ENCODE data around the gene MSH5. TPM values are rescaled to one million over a fixed set of nuclear protein-coding genes. Genes with fewer than 3 reads are reported as not detected.

MSH5 gene
- total and polyA plus RNA-seq, 2 of the 13 experiments (the other 11 are each of a cell fraction or from before 2014, with no cell fraction given) = 10.2 to 38.7 TPM

DNA sequence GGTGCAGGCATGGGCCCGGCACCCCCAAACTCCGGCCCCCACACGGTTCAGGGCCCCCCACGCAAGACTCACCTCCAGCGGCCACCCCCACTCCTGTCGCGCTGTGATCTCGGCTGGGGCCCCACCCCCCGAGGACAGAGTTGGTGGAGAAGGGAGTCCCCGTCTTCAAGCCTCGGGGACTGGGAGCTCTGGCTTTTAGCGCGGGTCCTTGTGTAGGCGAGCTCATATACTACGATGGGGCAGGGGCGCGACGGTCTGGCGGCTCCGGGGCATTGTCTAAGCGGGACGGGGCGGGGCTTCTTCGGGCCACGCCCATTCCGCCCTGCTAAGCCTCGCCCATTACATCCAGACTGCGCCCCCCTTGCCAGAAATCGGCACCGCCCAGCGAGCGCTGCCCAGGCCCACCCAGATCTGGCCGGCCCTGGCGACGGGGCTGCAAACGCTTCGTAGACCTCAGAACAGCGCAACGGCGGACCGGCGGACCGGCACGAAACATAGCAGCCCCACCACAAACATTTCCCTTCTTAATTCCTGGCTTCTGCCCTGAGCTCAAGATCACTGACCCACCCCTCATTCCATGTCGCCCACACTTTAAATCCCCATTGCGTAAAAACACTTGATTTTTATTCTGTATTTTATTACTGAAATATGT, 9.7 kb upstream of the MSH5 start (continued):
- TF ChIP-seq, protein P1, sequence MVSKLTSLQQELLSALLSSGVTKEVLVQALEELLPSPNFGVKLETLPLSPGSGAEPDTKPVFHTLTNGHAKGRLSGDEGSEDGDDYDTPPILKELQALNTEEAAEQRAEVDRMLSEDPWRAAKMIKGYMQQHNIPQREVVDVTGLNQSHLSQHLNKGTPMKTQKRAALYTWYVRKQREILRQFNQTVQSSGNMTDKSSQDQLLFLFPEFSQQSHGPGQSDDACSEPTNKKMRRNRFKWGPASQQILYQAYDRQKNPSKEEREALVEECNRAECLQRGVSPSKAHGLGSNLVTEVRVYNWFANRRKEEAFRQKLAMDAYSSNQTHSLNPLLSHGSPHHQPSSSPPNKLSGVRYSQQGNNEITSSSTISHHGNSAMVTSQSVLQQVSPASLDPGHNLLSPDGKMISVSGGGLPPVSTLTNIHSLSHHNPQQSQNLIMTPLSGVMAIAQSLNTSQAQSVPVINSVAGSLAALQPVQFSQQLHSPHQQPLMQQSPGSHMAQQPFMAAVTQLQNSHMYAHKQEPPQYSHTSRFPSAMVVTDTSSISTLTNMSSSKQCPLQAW (CRISPR knock-in tag; IDR thresholded peaks at IDR 0.05) = peak; percentile 86
- TF ChIP-seq THAP8 (CRISPR knock-in tag; IDR thresholded peaks at IDR 0.05; ENCODE audit: borderline replicate concordance) (no peak), BATF2 (CRISPR knock-in tag; IDR thresholded peaks at IDR 0.05) (peak; percentile 79), BRD4 (CRISPR knock-in tag; IDR thresholded peaks at IDR 0.05) (no peak; the same call in 1 of the 2 replicates), ZSCAN5A (CRISPR knock-in tag; IDR thresholded peaks at IDR 0.05; ENCODE audit: borderline replicate concordance) (peak; percentile 79; the same call in 1 of the 2 replicates), GZF1 (CRISPR knock-in tag; IDR thresholded peaks at IDR 0.05) (0 out of 2 replicates have a peak, but pooled peaks have one; percentile 41), ZBTB7A (CRISPR knock-in tag; IDR thresholded peaks at IDR 0.05) (peak; percentile 60; the same call in 1 of the 2 replicates), ZNF33A (CRISPR knock-in tag; IDR thresholded peaks at IDR 0.05; ENCODE audit: borderline replicate concordance) (peak; percentile 98), ZFP36L2 (CRISPR knock-in tag; IDR thresholded peaks at IDR 0.05) (0 out of 2 replicates have a peak, but pooled peaks have one; percentile 38), MEF2D (CRISPR knock-in tag; IDR thresholded peaks at IDR 0.05) (peak; percentile 66; the same call in 1 of the 2 replicates), MIER2 (CRISPR knock-in tag; IDR thresholded peaks at IDR 0.05) (no peak), REL (CRISPR knock-in tag; conservative IDR thresholded peaks at IDR 0.05) (0 out of 2 replicates have a peak, but pooled peaks have one; percentile 43), PAX8 (CRISPR knock-in tag; IDR thresholded peaks at IDR 0.05; ENCODE audit: borderline replicate concordance) (0 out of 2 replicates have a peak, but pooled peaks have one; percentile 58), PAWR (CRISPR knock-in tag; IDR thresholded peaks at IDR 0.05; ENCODE audit: borderline replicate concordance) (no peak; the same call in 1 of the 2 replicates), KDM3A (CRISPR knock-in tag; IDR thresholded peaks at IDR 0.05; ENCODE audit: low read depth) (no peak), SIX1 (CRISPR knock-in tag; IDR thresholded peaks at IDR 0.05; ENCODE audit: borderline replicate concordance) (no peak), ZNF333 (CRISPR knock-in tag; IDR thresholded peaks at IDR 0.05; ENCODE audit: borderline replicate concordance) (peak; percentile 56; the same call in 1 of the 2 replicates)
- TF ChIP-seq, protein P2, sequence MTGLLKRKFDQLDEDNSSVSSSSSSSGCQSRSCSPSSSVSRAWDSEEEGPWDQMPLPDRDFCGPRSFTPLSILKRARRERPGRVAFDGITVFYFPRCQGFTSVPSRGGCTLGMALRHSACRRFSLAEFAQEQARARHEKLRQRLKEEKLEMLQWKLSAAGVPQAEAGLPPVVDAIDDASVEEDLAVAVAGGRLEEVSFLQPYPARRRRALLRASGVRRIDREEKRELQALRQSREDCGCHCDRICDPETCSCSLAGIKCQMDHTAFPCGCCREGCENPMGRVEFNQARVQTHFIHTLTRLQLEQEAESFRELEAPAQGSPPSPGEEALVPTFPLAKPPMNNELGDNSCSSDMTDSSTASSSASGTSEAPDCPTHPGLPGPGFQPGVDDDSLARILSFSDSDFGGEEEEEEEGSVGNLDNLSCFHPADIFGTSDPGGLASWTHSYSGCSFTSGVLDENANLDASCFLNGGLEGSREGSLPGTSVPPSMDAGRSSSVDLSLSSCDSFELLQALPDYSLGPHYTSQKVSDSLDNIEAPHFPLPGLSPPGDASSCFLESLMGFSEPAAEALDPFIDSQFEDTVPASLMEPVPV (CRISPR knock-in tag; IDR thresholded peaks at IDR 0.05) = peak; percentile 91; the same call in 1 of the 2 replicates
- TF ChIP-seq, protein P3, sequence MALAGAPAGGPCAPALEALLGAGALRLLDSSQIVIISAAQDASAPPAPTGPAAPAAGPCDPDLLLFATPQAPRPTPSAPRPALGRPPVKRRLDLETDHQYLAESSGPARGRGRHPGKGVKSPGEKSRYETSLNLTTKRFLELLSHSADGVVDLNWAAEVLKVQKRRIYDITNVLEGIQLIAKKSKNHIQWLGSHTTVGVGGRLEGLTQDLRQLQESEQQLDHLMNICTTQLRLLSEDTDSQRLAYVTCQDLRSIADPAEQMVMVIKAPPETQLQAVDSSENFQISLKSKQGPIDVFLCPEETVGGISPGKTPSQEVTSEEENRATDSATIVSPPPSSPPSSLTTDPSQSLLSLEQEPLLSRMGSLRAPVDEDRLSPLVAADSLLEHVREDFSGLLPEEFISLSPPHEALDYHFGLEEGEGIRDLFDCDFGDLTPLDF (CRISPR knock-in tag; IDR thresholded peaks at IDR 0.05) = no peak; the same call in 1 of the 2 replicates
- TF ChIP-seq, protein P4, sequence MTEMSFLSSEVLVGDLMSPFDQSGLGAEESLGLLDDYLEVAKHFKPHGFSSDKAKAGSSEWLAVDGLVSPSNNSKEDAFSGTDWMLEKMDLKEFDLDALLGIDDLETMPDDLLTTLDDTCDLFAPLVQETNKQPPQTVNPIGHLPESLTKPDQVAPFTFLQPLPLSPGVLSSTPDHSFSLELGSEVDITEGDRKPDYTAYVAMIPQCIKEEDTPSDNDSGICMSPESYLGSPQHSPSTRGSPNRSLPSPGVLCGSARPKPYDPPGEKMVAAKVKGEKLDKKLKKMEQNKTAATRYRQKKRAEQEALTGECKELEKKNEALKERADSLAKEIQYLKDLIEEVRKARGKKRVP (CRISPR knock-in tag; IDR thresholded peaks at IDR 0.05) = 0 out of 4 replicates have a peak, but pooled peaks of 1 of the 2 experiments have one; percentile 27

Measured in HepG2 (cell line).